ENCODE data around the gene CHCHD6.

Gene CHCHD6

DNA sequence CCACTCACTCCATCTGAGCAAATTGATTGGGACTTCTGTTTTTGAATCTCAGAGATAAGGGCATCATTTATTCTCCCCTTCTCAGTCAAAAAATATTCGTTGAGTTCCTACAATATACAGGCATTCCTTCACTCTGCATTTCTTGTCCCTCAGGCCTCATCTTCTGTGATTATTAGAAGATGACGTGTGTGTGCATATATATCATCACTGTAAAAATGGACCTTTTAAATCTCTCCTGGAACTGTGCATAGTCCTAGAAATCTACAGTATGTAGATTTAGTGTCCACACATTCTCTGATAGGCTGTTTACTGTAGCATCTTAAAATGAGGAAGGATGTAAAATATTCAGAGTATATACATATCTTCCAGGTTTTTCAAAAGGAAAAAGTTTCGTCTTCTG lies 235.7 kb downstream of the CHCHD6 start:
- Histone ChIP-seq H3K9ac (no peak overlapping the region), H3K79me2 (no peaks in the 10 kb centered on the region), H3K27ac (no peak overlapping the region), H3K36me3 (ENCODE audit: control insufficient read depth, insufficient read depth, low read length) (no peaks in the 10 kb centered on the region), H2AFZ (no peak overlapping the region), H3K4me1 (no peaks in the 10 kb centered on the region), H3K4me3 (ENCODE audit: low read depth, low read length) (no peak overlapping the region), H3K9me3 (ENCODE audit: control insufficient read depth, low read length) (no peaks in the 10 kb centered on the region), H3K4me2 (ENCODE audit: low read length) (no peak overlapping the region), H3K27me3 (ENCODE audit: control insufficient read depth, insufficient read depth, low read length) (no peaks in the 10 kb centered on the region)
- no peak for TF ChIP-seq CTCF (IDR thresholded peaks at IDR 0.05)

GRCh38 chr3:126941721-126942270 lies 237.8 kb downstream of the CHCHD6 start:
- H2AFZ ChIP-seq, result no peak overlapping the region
- no peaks in the 10 kb centered on the region for H3K36me3 ChIP-seq (ENCODE audit: control insufficient read depth, insufficient read depth, low read length)
- H3K4me3 ChIP-seq (ENCODE audit: low read depth, low read length), result no peak overlapping the region
- no peaks in the 10 kb centered on the region for H3K79me2 ChIP-seq
- no peak for TF ChIP-seq CTCF (IDR thresholded peaks at IDR 0.05)
- H3K27ac ChIP-seq, result no peak overlapping the region
- no peaks in the 10 kb centered on the region for H3K4me1 ChIP-seq
- no peaks in the 10 kb centered on the region for H3K9me3 ChIP-seq (ENCODE audit: control insufficient read depth, low read length)
- H3K9ac ChIP-seq, result no peak overlapping the region
- no peak overlapping the region for H3K4me2 ChIP-seq (ENCODE audit: low read length)
- no peaks in the 10 kb centered on the region for H3K27me3 ChIP-seq (ENCODE audit: control insufficient read depth, insufficient read depth, low read length)

- Histone ChIP-seq H2AFZ (no peak overlapping the region), H3K4me2 (ENCODE audit: low read length) (no peak overlapping the region), H3K9me3 (ENCODE audit: control insufficient read depth, low read length) (no peaks in the 10 kb centered on the region), H3K4me1 (no peaks in the 10 kb centered on the region), H3K4me3 (ENCODE audit: low read depth, low read length) (no peak overlapping the region), H3K27me3 (ENCODE audit: control insufficient read depth, insufficient read depth, low read length) (no peaks in the 10 kb centered on the region), H3K79me2 (no peaks in the 10 kb centered on the region), H3K27ac (no peak overlapping the region), H3K9ac (no peak overlapping the region), H3K36me3 (ENCODE audit: control insufficient read depth, insufficient read depth, low read length) (no peaks in the 10 kb centered on the region)
- TF ChIP-seq CTCF (IDR thresholded peaks at IDR 0.05), result no peak
Measured at GRCh38 chr3:126944089-126944965, 240.3 kb downstream of the CHCHD6 start.

DNA sequence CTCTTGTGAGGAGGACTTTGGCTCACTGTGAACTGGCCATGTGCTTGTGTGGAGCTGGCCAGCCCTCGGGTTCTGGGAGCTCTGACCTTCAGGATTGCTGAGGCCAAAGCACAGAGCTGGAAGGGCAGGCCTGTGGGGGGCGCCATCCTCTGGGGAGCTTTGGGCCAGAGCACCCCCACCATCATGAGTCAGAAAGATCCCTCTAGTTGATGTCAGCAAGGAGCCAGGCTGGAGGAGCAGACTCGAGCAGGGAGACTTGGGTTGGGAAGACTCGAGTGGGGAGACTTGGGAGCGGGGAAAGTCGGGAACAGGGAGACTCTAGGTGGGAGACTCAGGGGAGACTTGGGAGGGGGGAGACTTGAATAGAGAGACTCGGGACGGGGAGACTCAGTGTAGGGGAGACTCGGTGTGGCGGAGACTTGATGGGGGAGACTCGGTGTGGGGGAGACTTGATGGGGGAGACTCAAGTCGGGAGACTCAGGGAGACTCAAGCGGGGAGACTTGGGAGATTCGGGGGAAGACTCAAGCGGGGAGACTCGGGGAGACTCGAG lies 241.2 kb downstream of the CHCHD6 start:
- no peak overlapping the region for H2AFZ ChIP-seq
- H3K9ac ChIP-seq, result no peak overlapping the region
- H3K36me3 ChIP-seq (ENCODE audit: control insufficient read depth, insufficient read depth, low read length), result no peaks in the 10 kb centered on the region
- H3K79me2 ChIP-seq, result no peaks in the 10 kb centered on the region
- H3K27ac ChIP-seq, result no peak overlapping the region
- no peak overlapping the region for H3K4me2 ChIP-seq (ENCODE audit: low read length)
- no peak overlapping the region for H3K4me3 ChIP-seq (ENCODE audit: low read depth, low read length)
- no peaks in the 10 kb centered on the region for H3K4me1 ChIP-seq
- no peak for TF ChIP-seq CTCF (IDR thresholded peaks at IDR 0.05)
- H3K27me3 ChIP-seq (ENCODE audit: control insufficient read depth, insufficient read depth, low read length), result no peaks in the 10 kb centered on the region
- no peaks in the 10 kb centered on the region for H3K9me3 ChIP-seq (ENCODE audit: control insufficient read depth, low read length)
